Small intestine (tissue), 16 donors: Measurements from ENCODE around the gene PCDHGA10. TPM values are rescaled to one million over a fixed set of nuclear protein-coding genes. Genes with fewer than 3 reads are reported as not detected.

Experiments
- DNase-seq, 2 donors: peaks; one replicate each; pipeline versions ENCODE4 v3.0.0 to v3.0.0-alpha.2; 2013
- FAIRE-seq: peaks from 2 replicates; lab custom pipeline; 2012; peaks lifted over from hg19 to GRCh38; lab: Jason Lieb, UNC
- H3K27ac ChIP-seq, 3 donors: one replicate each; pipeline ENCODE4 v1.5.1; 2013; ENCODE audit warnings: low read length in 2 of 3, mild to moderate bottlenecking in 2 of 3, control low read depth in 1 of 3, inconsistent platforms in 1 of 3, low read depth in 1 of 3, moderate library complexity in 1 of 3
- H3K27me3 ChIP-seq, 3 donors: one replicate each; pipeline ENCODE4 v1.6.1; 2013; ENCODE audit warnings: low read length in 3 of 3, inconsistent platforms in 1 of 3; ENCODE audit not compliant: control insufficient read depth in 3 of 3, insufficient read depth in 3 of 3
- H3K36me3 ChIP-seq, 3 donors: one replicate each; pipeline ENCODE4 v1.6.1; 2013; ENCODE audit warnings: low read length in 3 of 3, inconsistent platforms in 1 of 3, low read depth in 1 of 3, mild to moderate bottlenecking in 1 of 3, moderate library complexity in 1 of 3; ENCODE audit not compliant: control insufficient read depth in 3 of 3, insufficient read depth in 2 of 3
- H3K4me1 ChIP-seq, 3 donors: one replicate each; pipeline ENCODE4 v1.6.1; 2013; ENCODE audit warnings: low read length in 2 of 3, inconsistent platforms in 1 of 3, low read depth in 1 of 3, mild to moderate bottlenecking in 1 of 3, moderate library complexity in 1 of 3; ENCODE audit not compliant: control insufficient read depth in 3 of 3, insufficient read depth in 2 of 3
- H3K4me3 ChIP-seq, 3 donors: one replicate each; pipeline ENCODE4 v1.5.1; 2013; ENCODE audit warnings: low read length in 3 of 3, control low read depth in 1 of 3, inconsistent platforms in 1 of 3, low read depth in 1 of 3, mild to moderate bottlenecking in 1 of 3, moderate library complexity in 1 of 3
- H3K9me3 ChIP-seq, 2 donors: one replicate each; pipeline ENCODE4 v1.6.1; 2013; ENCODE audit warnings: low read depth in 1 of 2, low read length in 1 of 2; ENCODE audit not compliant: control insufficient read depth in 2 of 2, insufficient read depth in 1 of 2
- WGBS, 3 donors: extraction: QIAGEN DNeasy Blood & Tissue Kit; methylation state at CpG; one replicate each; pipeline ENCODE4 v1.1.7; 2013; 5-methylcytosine and 5-hydroxymethylcytosine counted together
- long read RNA-seq, 10 donors: transcript quantifications; one replicate each; lab custom pipeline, GENCODE V29; 2026
- polyA plus RNA-seq, 4 donors: library from polyadenylated mRNA; stranded (reverse) in 3 of 4; unstranded in 1 of 4; fragments of 200-250 nt in 3 of 4; fragments of 120-200 nt in 1 of 4; gene quantifications; one replicate each; pipeline versions ENCODE4 v1.2.1 to v1.2.3, GENCODE V29; 2013
- donor health status: healthy with polysubstance abuse.
- donor health status: control.
- donor health status: control.
- donor health status: Bipolar disorder and iron deficiency.
- donor health status: healthy.

Gene PCDHGA10
- 1 to 10 TPM in 2 of 4 donors, under 1 TPM in 1, not detected in 1; 0.27 to 2.2 (median 1.2) TPM for polyA plus RNA-seq
- long read RNA-seq, donor 1, full-length matches to known transcripts: 5 of 5 reads
- long read RNA-seq, donor 1, partial matches to known transcripts: 0 of 5 reads
- long read RNA-seq, donor 1, other reads (novel, unspliced or antisense): 0 of 5 reads
- long read RNA-seq, donor 2, full-length matches to known transcripts: 1 of 1 reads
- long read RNA-seq, donor 2, partial matches to known transcripts: 0 of 1 reads
- long read RNA-seq, donor 2, other reads (novel, unspliced or antisense): 0 of 1 reads
- long read RNA-seq, donor 3: 0 reads
- long read RNA-seq, donor 4: 0 reads
- long read RNA-seq, donor 5: 0 reads
- long read RNA-seq, donor 6, full-length matches to known transcripts: 1 of 1 reads
- long read RNA-seq, donor 6, partial matches to known transcripts: 0 of 1 reads
- long read RNA-seq, donor 6, other reads (novel, unspliced or antisense): 0 of 1 reads
- long read RNA-seq, donor 7, full-length matches to known transcripts: 6 of 6 reads
- long read RNA-seq, donor 7, partial matches to known transcripts: 0 of 6 reads
- long read RNA-seq, donor 7, other reads (novel, unspliced or antisense): 0 of 6 reads
- long read RNA-seq, donor 8: 0 reads
- long read RNA-seq, donor 9, full-length matches to known transcripts: 1 of 1 reads
- long read RNA-seq, donor 9, partial matches to known transcripts: 0 of 1 reads
- long read RNA-seq, donor 9, other reads (novel, unspliced or antisense): 0 of 1 reads
- long read RNA-seq, donor 10, full-length matches to known transcripts: 1 of 1 reads
- long read RNA-seq, donor 10, partial matches to known transcripts: 0 of 1 reads
- long read RNA-seq, donor 10, other reads (novel, unspliced or antisense): 0 of 1 reads

DNA sequence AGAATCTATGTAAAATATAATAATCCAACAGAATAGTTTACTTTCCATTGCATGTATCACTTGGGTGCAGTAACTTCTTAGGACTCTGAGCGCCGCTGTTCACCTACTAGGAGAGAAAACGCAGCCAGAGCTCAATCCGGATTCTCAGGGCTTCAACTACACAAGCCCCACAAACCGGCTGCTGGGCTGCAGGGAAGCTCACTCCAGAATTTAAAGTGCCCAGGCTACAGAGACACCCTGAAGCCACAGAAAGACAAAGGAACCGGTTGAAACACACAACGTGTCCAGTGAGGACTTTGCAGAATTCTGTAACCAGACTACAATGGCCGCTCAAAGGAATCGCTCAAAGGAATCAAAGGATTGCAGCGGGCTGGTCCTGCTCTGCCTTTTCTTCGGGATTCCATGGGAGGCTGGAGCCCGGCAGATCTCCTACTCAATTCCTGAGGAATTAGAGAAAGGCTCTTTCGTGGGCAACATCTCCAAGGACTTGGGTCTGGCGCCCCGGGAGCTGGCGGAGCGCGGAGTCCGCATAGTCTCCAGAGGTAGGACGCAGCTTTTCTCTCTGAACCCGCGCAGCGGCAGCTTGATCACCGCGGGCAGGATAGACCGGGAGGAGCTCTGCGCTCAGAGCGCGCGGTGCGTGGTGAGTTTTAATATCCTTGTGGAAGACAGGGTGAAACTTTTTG, at the start of gene PCDHGA10:
Gene PCDHGA10, plus strand, starts transcription at position 134 of the 686 bp plus-strand sequence. Its CDS starts 189 bp downstream, at position 323.
- FAIRE-seq (no peak), DNase-seq (peak; percentile 61 to 71)
- 11 to 16% (median 15%) methylated on average over 31 of the region's 31 CpGs for WGBS, 3 donors
- peaks cover 0 to 58% (median 24%) of the 10 kb centered on the region in 3 donors for H3K27me3 ChIP-seq
- no peak within 1 kb of the TSS for H3K27ac ChIP-seq
- peak within 1 kb of the TSS; percentile 34 to 48 (median 41) for H3K4me3 ChIP-seq
- H3K36me3 ChIP-seq: no peaks in the 10 kb centered on the region
- no peaks in the 10 kb centered on the region for H3K4me1 ChIP-seq
- peaks cover 3 to 70% of the 10 kb centered on the region in 2 donors for H3K9me3 ChIP-seq

GRCh38 chr5:141363952-141364660, 48.7 kb upstream of the PCDHGA10 start, which contains the start of gene PCDHGA5:
Gene PCDHGA5, plus strand, starts transcription at chr5:141364162. Its CDS starts 169 bp downstream, at chr5:141364331.
- Histone ChIP-seq H3K36me3 (no peaks in the 10 kb centered on the region), H3K9me3 (peaks cover 4 to 53% of the 10 kb centered on the region in 2 donors), H3K4me1 (no peaks in the 10 kb centered on the region), H3K27ac (no peak within 1 kb of the TSS), H3K27me3 (peaks cover 0 to 46% (median 31%) of the 10 kb centered on the region in 3 donors), H3K4me3 (no peak within 1 kb of the TSS)
- no peak for DNase-seq
- WGBS, 3 donors: 20 to 41% (median 34%) methylated on average over 34 of the region's 34 CpGs
- FAIRE-seq: no peak

GRCh38 chr5:141366016-141366896, 46.5 kb upstream of the PCDHGA10 start:
- Histone ChIP-seq H3K4me1 (no peaks in the 10 kb centered on the region), H3K36me3 (no peaks in the 10 kb centered on the region), H3K27ac (no peak overlapping the region), H3K9me3 (peaks cover 4 to 53% of the 10 kb centered on the region in 2 donors), H3K27me3 (peaks cover 0 to 41% (median 30%) of the 10 kb centered on the region in 3 donors), H3K4me3 (no peak overlapping the region)
- FAIRE-seq (no peak), DNase-seq (no peak)
- WGBS, 3 donors: 38 to 56% (median 53%) methylated on average over 46 of the region's 46 CpGs

GRCh38 chr5:141369994-141370848, 42.6 kb upstream of the PCDHGA10 start, which contains the start of gene PCDHGB3:
Gene PCDHGB3, plus strand, starts transcription at chr5:141370242. Its CDS starts 153 bp downstream, at chr5:141370395.
- H3K27me3 ChIP-seq: peaks cover 0 to 34% (median 30%) of the 10 kb centered on the region in 3 donors
- no peaks in the 10 kb centered on the region for H3K36me3 ChIP-seq
- FAIRE-seq (no peak), DNase-seq (peak in 1 of 2 donors; percentile 18)
- no peak within 1 kb of the TSS for H3K27ac ChIP-seq
- H3K9me3 ChIP-seq: peaks cover 2 to 63% of the 10 kb centered on the region in 2 donors
- no peaks in the 10 kb centered on the region for H3K4me1 ChIP-seq
- no peak within 1 kb of the TSS for H3K4me3 ChIP-seq
- WGBS, 3 donors: 19 to 28% (median 28%) methylated on average over 32 of the region's 32 CpGs

GRCh38 chr5:141371572-141372475, 41.0 kb upstream of the PCDHGA10 start:
- no peaks in the 10 kb centered on the region for H3K4me1 ChIP-seq
- peaks cover 0 to 23% (median 21%) of the 10 kb centered on the region in 3 donors for H3K27me3 ChIP-seq
- FAIRE-seq (no peak), DNase-seq (no peak)
- no peaks in the 10 kb centered on the region for H3K36me3 ChIP-seq
- H3K27ac ChIP-seq: no peak overlapping the region
- 40 to 61% (median 58%) methylated on average over 69 of the region's 69 CpGs for WGBS, 3 donors
- peaks cover 0 to 60% of the 10 kb centered on the region in 2 donors for H3K9me3 ChIP-seq
- no peak overlapping the region for H3K4me3 ChIP-seq

DNA sequence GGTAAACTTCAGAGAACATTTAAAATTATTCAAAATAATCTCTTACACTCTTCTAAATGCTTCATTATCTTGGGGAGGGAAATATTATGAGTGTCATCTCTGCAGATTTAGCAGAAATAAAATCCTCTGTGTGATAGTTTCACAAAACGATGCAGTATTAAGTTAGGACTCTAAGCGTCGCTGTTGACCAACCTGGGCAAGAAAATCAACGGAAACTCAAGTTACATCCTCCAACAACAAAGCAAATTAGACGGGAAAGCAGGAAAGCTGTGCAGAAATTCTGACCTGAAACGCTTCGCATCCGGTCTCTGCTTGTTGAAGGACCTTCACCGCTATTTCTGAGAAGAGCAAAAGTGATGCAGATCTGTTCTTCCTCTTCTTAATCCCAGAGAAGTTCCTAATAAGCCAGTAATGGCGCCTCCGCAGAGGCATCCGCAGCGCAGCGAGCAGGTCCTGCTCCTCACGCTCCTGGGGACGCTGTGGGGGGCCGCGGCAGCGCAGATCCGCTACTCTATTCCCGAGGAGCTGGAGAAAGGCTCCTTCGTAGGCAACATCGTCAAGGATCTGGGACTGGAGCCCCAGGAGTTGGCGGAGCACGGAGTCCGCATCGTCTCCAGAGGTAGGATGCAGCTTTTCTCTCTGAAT, 39.0 kb upstream of the PCDHGA10 start, which contains the start of gene PCDHGA6:
Gene PCDHGA6, plus strand, starts transcription at position 219 of the 645 bp plus-strand sequence. Its CDS starts 193 bp downstream, at position 412.
- H3K4me3 ChIP-seq: peak within 1 kb of the TSS in 1 of 3 donors; percentile 15
- 20 to 39% (median 37%) methylated on average over 27 of the region's 27 CpGs for WGBS, 3 donors
- no peaks in the 10 kb centered on the region for H3K4me1 ChIP-seq
- no peak within 1 kb of the TSS for H3K27ac ChIP-seq
- H3K9me3 ChIP-seq: peaks cover 0 to 64% of the 10 kb centered on the region in 2 donors
- H3K36me3 ChIP-seq: no peaks in the 10 kb centered on the region
- FAIRE-seq: no peak
- H3K27me3 ChIP-seq: peaks cover 0 to 23% (median 21%) of the 10 kb centered on the region in 3 donors
- DNase-seq: no peak
